Gastrocnemius medialis (tissue), 4 donors: Measurements from ENCODE around the gene PXK. TPM values are rescaled to one million over a fixed set of nuclear protein-coding genes. Genes with fewer than 3 reads are reported as not detected.

ENCODE experiments used
- ATAC-seq, 2 donors: fragments of 150-250 bp; one replicate each; pipeline ENCODE4 v1.9.1; 2016
- DNase-seq, 2 donors: peaks; one replicate each; pipeline ENCODE4 v3.0.0-alpha.2; 2019
- H3K27ac ChIP-seq, 4 donors: fragments of 200-600 bp; sonication (generic); 1 replicate in 1 of 4; 2 replicates in 3 of 4; pipeline ENCODE4 v1.5.1; 2016 to 2018; ENCODE audit warnings: mild to moderate bottlenecking in 2 of 4, moderate library complexity in 1 of 4
- H3K27me3 ChIP-seq, 3 donors: fragments of 200-600 bp; sonication (generic) in 2 of 3; 1 replicate in 1 of 3; 2 replicates in 2 of 3; pipeline versions ENCODE4 v1.5.1 to v1.6.0; 2016 to 2019; ENCODE audit warnings: mild to moderate bottlenecking in 1 of 3, moderate library complexity in 1 of 3
- H3K36me3 ChIP-seq, 2 donors: fragments of 200-600 bp; sonication (generic) in 1 of 2; one replicate each; pipeline ENCODE4 v1.5.1; 2017 to 2018
- H3K4me1 ChIP-seq, 2 donors: fragments of 200-600 bp; sonication (generic) in 1 of 2; one replicate each; pipeline ENCODE4 v1.5.1; 2016 to 2017; ENCODE audit warnings: mild to moderate bottlenecking in 2 of 2
- H3K4me3 ChIP-seq, 4 donors: fragments of 200-600 bp; sonication (generic) in 3 of 4; 1 replicate in 1 of 4; 2 replicates in 3 of 4; pipeline ENCODE4 v1.5.1; 2016 to 2019; ENCODE audit warnings: mild to moderate bottlenecking in 2 of 4
- H3K9me3 ChIP-seq, 3 donors: fragments of 200-600 bp; sonication (generic) in 2 of 3; 1 replicate in 1 of 3; 2 replicates in 2 of 3; pipeline ENCODE4 v1.5.1; 2016 to 2019
- POLR2A ChIP-seq, 2 donors: fragments of 450-650 bp; IDR thresholded peaks; one replicate each; pipeline ENCODE4 v1.6.1; 2017; ENCODE audit warnings: antibody characterized with exemption in 2 of 2, mild to moderate bottlenecking in 2 of 2, moderate library complexity in 2 of 2
- in situ Hi-C, 4 donors: fragments of 200-750 bp; cut with MboI; loops; one replicate each; pipeline versions ENCODE4 v1.15.0 to v1.8.0; 2017; ENCODE audit warnings: low sequenced_read_pairs in 4 of 4
- intact Hi-C: fragments of 100-400 bp; cut with DNase I; formaldehyde crosslinking; loops from one replicate; pipeline ENCODE4 v1.15.1; 2023; ENCODE audit warnings: low total_unique reads
- total RNA-seq, 4 donors: library from RNA; depleted of rRNA; stranded (reverse); fragments of >200 nt; gene quantifications; one replicate each; pipeline versions ENCODE4 v1.1.0 to v1.2.3, GENCODE V29; 2016
- TF ChIP-seq, protein P1 (sequence below), 5 experiments: fragments of 450-650 bp in 3 of 5; fragments of 200-600 bp in 2 of 5; sonication (generic) in 2 of 5; IDR thresholded peaks in 4 of 5; conservative IDR thresholded peaks in 1 of 5; 1 replicate in 4 of 5; 2 replicates in 1 of 5; pipeline ENCODE4 v1.5.1; 2016 to 2019; ENCODE audit warnings: antibody characterized with exemption in 5 of 5, mild to moderate bottlenecking in 3 of 5, moderate library complexity in 3 of 5

Gene PXK
- total RNA-seq, 4 donors from 2014 or later = 21.6 to 33.6 (median 24.4) TPM

DNA sequence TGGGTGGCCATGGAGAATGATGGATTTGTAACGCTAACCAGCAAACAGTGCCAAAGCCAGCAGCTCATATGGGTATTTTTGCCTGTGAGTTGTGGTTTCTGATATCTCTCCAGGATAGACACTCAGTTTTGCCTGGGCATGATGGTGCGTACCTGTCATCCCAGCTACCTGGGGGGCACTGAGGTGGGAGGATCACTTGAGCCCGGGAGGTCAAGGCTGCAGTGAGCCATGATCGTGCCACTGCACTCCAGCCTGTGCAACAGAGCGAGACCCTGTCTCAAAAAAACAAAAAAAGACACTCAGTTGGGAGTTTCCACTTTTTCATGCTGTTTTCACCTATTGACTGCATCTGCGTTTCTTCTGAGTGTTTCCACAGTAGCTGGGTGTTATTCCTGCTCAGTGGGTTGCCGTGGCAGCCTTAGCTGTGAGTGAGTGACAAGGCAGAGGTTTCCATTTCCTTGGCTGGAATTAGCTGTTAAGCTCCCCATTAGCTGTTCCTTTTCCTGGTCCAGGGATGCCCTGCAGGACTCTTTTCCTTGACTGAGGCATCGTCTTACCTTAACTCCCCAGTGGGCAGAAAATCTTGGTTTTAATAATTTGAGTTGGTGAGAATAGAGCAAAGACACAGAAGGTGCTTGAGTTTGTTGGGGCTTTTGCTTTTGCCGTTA lies 40.9 kb upstream of the PXK start:
- H3K27me3 ChIP-seq = no peaks in the 10 kb centered on the region
- H3K27ac ChIP-seq = no peak overlapping the region
- in situ Hi-C loops (loop anchor here in 1 of 4 donors (10.0 kb wide), 1 partner anchor 107 kb away; no protein-coding TSS in a partner anchor), intact Hi-C loops (no loop called here)
- no peaks in the 10 kb centered on the region for H3K36me3 ChIP-seq
- TF ChIP-seq, protein P1, sequence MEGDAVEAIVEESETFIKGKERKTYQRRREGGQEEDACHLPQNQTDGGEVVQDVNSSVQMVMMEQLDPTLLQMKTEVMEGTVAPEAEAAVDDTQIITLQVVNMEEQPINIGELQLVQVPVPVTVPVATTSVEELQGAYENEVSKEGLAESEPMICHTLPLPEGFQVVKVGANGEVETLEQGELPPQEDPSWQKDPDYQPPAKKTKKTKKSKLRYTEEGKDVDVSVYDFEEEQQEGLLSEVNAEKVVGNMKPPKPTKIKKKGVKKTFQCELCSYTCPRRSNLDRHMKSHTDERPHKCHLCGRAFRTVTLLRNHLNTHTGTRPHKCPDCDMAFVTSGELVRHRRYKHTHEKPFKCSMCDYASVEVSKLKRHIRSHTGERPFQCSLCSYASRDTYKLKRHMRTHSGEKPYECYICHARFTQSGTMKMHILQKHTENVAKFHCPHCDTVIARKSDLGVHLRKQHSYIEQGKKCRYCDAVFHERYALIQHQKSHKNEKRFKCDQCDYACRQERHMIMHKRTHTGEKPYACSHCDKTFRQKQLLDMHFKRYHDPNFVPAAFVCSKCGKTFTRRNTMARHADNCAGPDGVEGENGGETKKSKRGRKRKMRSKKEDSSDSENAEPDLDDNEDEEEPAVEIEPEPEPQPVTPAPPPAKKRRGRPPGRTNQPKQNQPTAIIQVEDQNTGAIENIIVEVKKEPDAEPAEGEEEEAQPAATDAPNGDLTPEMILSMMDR (IDR thresholded peaks at IDR 0.05 in 4 of 5, conservative IDR thresholded peaks at IDR 0.05 in 1 of 5) = no peak
- no peak for TF ChIP-seq POLR2A (IDR thresholded peaks at IDR 0.05)
- no peaks in the 10 kb centered on the region for H3K9me3 ChIP-seq
- no peak for DNase-seq
- ATAC-seq = no peak
- no peak overlapping the region for H3K4me3 ChIP-seq
- H3K4me1 ChIP-seq = peaks cover 0 to 9% of the 10 kb centered on the region in 2 donors

DNA sequence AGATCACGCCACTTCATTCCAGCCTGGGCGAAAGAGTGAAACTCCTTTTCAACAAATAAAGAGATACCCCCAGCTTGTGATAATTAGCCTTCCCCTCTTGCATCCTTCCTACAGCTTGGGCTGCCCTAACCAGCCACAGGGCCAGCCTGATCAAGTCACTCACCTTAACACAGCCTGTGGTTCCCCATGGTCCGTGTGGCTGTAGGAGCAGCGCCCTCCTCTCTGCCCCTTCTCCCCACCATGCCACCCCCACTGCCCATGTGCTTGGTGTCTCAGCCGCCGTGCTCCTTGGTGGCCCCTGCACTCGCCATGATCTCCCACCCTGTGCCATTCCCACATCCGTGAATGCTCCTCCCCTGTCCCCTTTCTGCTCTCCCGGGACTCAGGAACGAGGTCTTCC lies 39.8 kb upstream of the PXK start:
- DNase-seq = no peak
- Histone ChIP-seq H3K9me3 (no peaks in the 10 kb centered on the region), H3K4me1 (peaks cover 0 to 7% of the 10 kb centered on the region in 2 donors), H3K36me3 (no peaks in the 10 kb centered on the region), H3K4me3 (no peak overlapping the region), H3K27me3 (no peaks in the 10 kb centered on the region), H3K27ac (peak overlapping the region in 1 of 4 donors; percentile 14)
- TF ChIP-seq, protein P1 (IDR thresholded peaks at IDR 0.05 in 4 of 5, conservative IDR thresholded peaks at IDR 0.05 in 1 of 5) = no peak
- in situ Hi-C loops = loop anchor here in 1 of 4 donors (10.0 kb wide), 1 partner anchor 108 kb away; no protein-coding TSS in a partner anchor
- no peak for ATAC-seq
- intact Hi-C loops = no loop called here

DNA sequence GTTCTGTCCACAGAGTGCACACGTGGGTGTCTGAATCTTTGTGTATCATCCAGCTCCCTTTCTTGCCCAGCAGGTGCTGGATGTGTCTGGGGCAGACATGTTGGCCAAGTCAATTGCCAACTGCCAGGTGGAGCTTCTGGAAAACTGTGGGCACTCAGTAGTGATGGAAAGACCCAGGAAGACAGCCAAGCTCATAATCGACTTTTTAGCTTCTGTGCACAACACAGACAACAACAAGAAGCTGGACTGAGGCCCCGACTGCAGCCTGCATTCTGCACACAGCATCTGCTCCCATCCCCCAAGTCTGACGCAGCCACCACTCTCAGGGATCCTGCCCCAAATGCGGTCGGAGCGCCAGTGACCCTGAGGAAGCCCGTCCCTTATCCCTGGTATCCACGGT lies 39.2 kb upstream of the PXK start:
- DNase-seq = no peak
- Histone ChIP-seq H3K4me1 (peaks cover 0 to 10% of the 10 kb centered on the region in 2 donors), H3K27ac (no peak overlapping the region), H3K4me3 (no peak overlapping the region), H3K36me3 (no peaks in the 10 kb centered on the region), H3K9me3 (no peaks in the 10 kb centered on the region), H3K27me3 (no peaks in the 10 kb centered on the region)
- peak in 1 of 2 donors; percentile 24 for ATAC-seq
- intact Hi-C loops = no loop called here
- TF ChIP-seq, protein P1 (IDR thresholded peaks at IDR 0.05 in 4 of 5, conservative IDR thresholded peaks at IDR 0.05 in 1 of 5) = no peak
- no peak for TF ChIP-seq POLR2A (IDR thresholded peaks at IDR 0.05)
- in situ Hi-C loops = loop anchor here in 1 of 4 donors (10.0 kb wide), 1 partner anchor 109 kb away; no protein-coding TSS in a partner anchor

DNA sequence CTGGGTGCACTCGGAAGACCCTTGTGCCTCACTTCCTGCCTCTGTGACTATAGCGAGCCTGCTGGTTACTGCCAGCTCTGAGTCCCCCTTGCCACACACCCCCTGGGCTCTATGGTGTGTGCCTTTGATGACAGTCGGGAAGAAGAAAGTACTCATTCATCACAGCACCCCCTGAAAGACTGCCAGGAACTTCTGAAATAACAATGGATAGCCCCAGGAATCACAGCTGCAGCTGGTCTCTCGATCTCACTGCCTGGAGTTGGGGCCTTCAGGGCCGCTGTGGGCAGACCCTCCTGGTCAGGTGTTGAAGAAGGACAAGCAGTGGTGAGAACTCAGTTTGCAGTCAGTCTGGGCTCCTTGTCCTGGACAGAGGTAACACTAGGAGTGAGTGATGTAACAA lies 36.4 kb upstream of the PXK start:
- no peaks in the 10 kb centered on the region for H3K36me3 ChIP-seq
- TF ChIP-seq, protein P1 (IDR thresholded peaks at IDR 0.05 in 4 of 5, conservative IDR thresholded peaks at IDR 0.05 in 1 of 5) = no peak
- TF ChIP-seq POLR2A (IDR thresholded peaks at IDR 0.05) = no peak
- H3K9me3 ChIP-seq = no peaks in the 10 kb centered on the region
- ATAC-seq (no peak), DNase-seq (no peak)
- in situ Hi-C loops = loop anchor here in 1 of 4 donors (10.0 kb wide), 1 partner anchor 111 kb away; no protein-coding TSS in a partner anchor
- peaks cover 0 to 14% of the 10 kb centered on the region in 2 donors for H3K4me1 ChIP-seq
- intact Hi-C loops = no loop called here
- no peak overlapping the region for H3K4me3 ChIP-seq
- H3K27me3 ChIP-seq = peaks cover 0 to 4% (median 0%) of the 10 kb centered on the region in 3 donors
- no peak overlapping the region for H3K27ac ChIP-seq
